IMR-90 (cell line): ENCODE measurements around the gene UNK. TPM values are rescaled to one million over a fixed set of nuclear protein-coding genes. Genes with fewer than 3 reads are reported as not detected.
A peak's percentile ranks its signal among the peaks of the same experiment; 100 is the strongest.

Experiments
- ATAC-seq: fragments of 200-7000 bp; cut with Tn5 transposase; 2 replicates; pipeline ENCODE4 v1.9.1; 2020; ENCODE audit warnings: low read depth, mild to moderate bottlenecking, moderate library complexity
- BruUV-seq: library from RNA; stranded (reverse); fragments of 400-500 nt; replicated peaks from 2 replicates; lab custom pipeline; 2021; lab: Mats Ljungman, UMichigan
- CTCF ChIA-PET: fragments of 300-600 bp; formaldehyde crosslinking; extraction: SDS; loops from one replicate; lab custom pipeline; 2021; ENCODE audit warnings: antibody characterized with exemption; lab: Yijun Ruan, JAX
- POLR2A ChIA-PET: fragments of 300-600 bp; sonication (Branson Sonifier 250); formaldehyde crosslinking; loops from one replicate; lab custom pipeline; 2022; ENCODE audit warnings: antibody characterized with exemption; ENCODE audit not compliant: unreplicated experiment; lab: Charles Lee
- DNase-seq: peaks from one replicate; pipeline ENCODE4 v3.0.0; 2013
- H2AFZ ChIP-seq: replicated peaks from 2 replicates; pipeline ENCODE3; 2013; ENCODE audit warnings: low read length, mild to moderate bottlenecking; ENCODE audit not compliant: poor library complexity
- H2AK5ac ChIP-seq: 2 replicates; pipeline ENCODE4 v1.6.1; 2013; ENCODE audit warnings: low read depth, low read length, inconsistent platforms
- H2AK9ac ChIP-seq: replicated peaks from 2 replicates; pipeline ENCODE3; 2013; ENCODE audit warnings: mild to moderate bottlenecking, low read depth, low read length, moderate library complexity; ENCODE audit not compliant: poor library complexity
- H2BK120ac ChIP-seq: 2 replicates; pipeline ENCODE4 v1.6.1; 2013; ENCODE audit warnings: low read depth, low read length, inconsistent platforms
- H2BK15ac ChIP-seq: 3 replicates; pipeline ENCODE4 v1.6.1; 2013; ENCODE audit warnings: low read depth, low read length, inconsistent platforms
- H2BK20ac ChIP-seq: 2 replicates; pipeline ENCODE4 v1.6.1; 2013; ENCODE audit warnings: low read depth, mild to moderate bottlenecking, inconsistent platforms, low read length, moderate library complexity
- H2BK5ac ChIP-seq: 2 replicates; pipeline ENCODE4 v1.6.1; 2013; ENCODE audit warnings: mild to moderate bottlenecking, low read depth, low read length, inconsistent platforms; ENCODE audit not compliant: poor library complexity, severe bottlenecking
- H3K14ac ChIP-seq: replicated peaks from 2 replicates; pipeline ENCODE4 v1.6.1; 2013; ENCODE audit warnings: low read depth, low read length, inconsistent platforms
- H3K18ac ChIP-seq: 2 replicates; pipeline ENCODE4 v1.6.1; 2013; ENCODE audit warnings: low read depth, low read length, control low read depth
- H3K23ac ChIP-seq: 2 replicates; pipeline ENCODE4 v1.6.1; 2013; ENCODE audit warnings: low read depth, low read length, inconsistent platforms
- H3K27ac ChIP-seq: 2 replicates; pipeline ENCODE4 v1.5.1; 2013; ENCODE audit warnings: mild to moderate bottlenecking, control low read depth, low read length; ENCODE audit not compliant: insufficient read depth
- H3K27me3 ChIP-seq: 2 replicates; pipeline ENCODE4 v1.6.1; 2013; ENCODE audit warnings: low read length; ENCODE audit not compliant: control insufficient read depth, insufficient read depth
- H3K36me3 ChIP-seq: 2 replicates; pipeline ENCODE4 v1.6.1; 2013; ENCODE audit warnings: low read length, mixed read lengths; ENCODE audit not compliant: control insufficient read depth, insufficient read depth
- H3K4ac ChIP-seq: 2 replicates; pipeline ENCODE4 v1.6.1; 2013; ENCODE audit warnings: low read depth, low read length, inconsistent platforms
- H3K4me1 ChIP-seq: 2 replicates; pipeline ENCODE4 v1.6.1; 2013; ENCODE audit warnings: low read length, mixed read lengths; ENCODE audit not compliant: control insufficient read depth, insufficient read depth
- H3K4me2 ChIP-seq: 2 replicates; pipeline ENCODE4 v1.6.1; 2013; ENCODE audit warnings: low read depth, mild to moderate bottlenecking, control low read depth, low read length, moderate library complexity
- H3K4me3 ChIP-seq: 2 replicates; pipeline ENCODE4 v1.5.1; 2013; ENCODE audit warnings: low read depth, mild to moderate bottlenecking, control low read depth, low read length, moderate library complexity; ENCODE audit not compliant: insufficient read depth
- H3K56ac ChIP-seq: 2 replicates; pipeline ENCODE4 v1.6.1; 2013; ENCODE audit warnings: low read length, inconsistent platforms; ENCODE audit not compliant: insufficient read depth; ENCODE audit errors: extremely low read depth
- H3K79me1 ChIP-seq, 2 experiments: 2 replicates each; pipeline ENCODE4 v1.6.1; 2013; ENCODE audit warnings: low read length in 2 of 2, inconsistent platforms in 1 of 2, low read depth in 1 of 2
- H3K9ac ChIP-seq: 2 replicates; pipeline ENCODE4 v1.6.1; 2013; ENCODE audit warnings: low read depth, low read length, control low read depth
- H3K9me1 ChIP-seq: 2 replicates; pipeline ENCODE4 v1.6.1; 2013; ENCODE audit warnings: low read length, inconsistent platforms; ENCODE audit not compliant: insufficient read depth
- H3K9me3 ChIP-seq: 2 replicates; pipeline ENCODE4 v1.6.1; 2013; ENCODE audit warnings: low read length; ENCODE audit not compliant: control insufficient read depth, insufficient read depth
- H4K20me1 ChIP-seq: 2 replicates; pipeline ENCODE4 v1.6.1; 2013; ENCODE audit warnings: low read length, inconsistent platforms; ENCODE audit not compliant: insufficient read depth
- H4K5ac ChIP-seq: 2 replicates; pipeline ENCODE4 v1.6.1; 2013; ENCODE audit warnings: mild to moderate bottlenecking, low read depth, low read length, control low read depth
- H4K8ac ChIP-seq, 2 experiments: 2 replicates each; pipeline ENCODE4 v1.6.1; 2013; ENCODE audit warnings: low read depth in 2 of 2, low read length in 2 of 2, control low read depth in 1 of 2, inconsistent platforms in 1 of 2
- H4K91ac ChIP-seq: 2 replicates; pipeline ENCODE4 v1.6.1; 2013; ENCODE audit warnings: low read depth, low read length, inconsistent platforms; ENCODE audit not compliant: insufficient read depth
- MAFK ChIP-seq: IDR thresholded peaks from 2 replicates; pipeline ENCODE4 v1.6.1; 2012; ENCODE audit warnings: low read depth, low read length, improper control_type of control experiment
- MXI1 ChIP-seq: IDR thresholded peaks from 2 replicates; pipeline ENCODE4 v1.6.1; 2012; ENCODE audit warnings: low read depth, mild to moderate bottlenecking, low read length, moderate library complexity, borderline replicate concordance
- POLR2A ChIP-seq: IDR thresholded peaks from 2 replicates; pipeline ENCODE4 v1.6.1; 2012; ENCODE audit warnings: mild to moderate bottlenecking, low read depth, low read length
- WGBS, 2 experiments: methylation state at CpG; one replicate each; pipeline versions ENCODE4 v1.1.5 to v1.1.7; 2013; ENCODE audit warnings: missing lambda C conversion rate in 2 of 2; ENCODE audit not compliant: insufficient read length in 1 of 2; ENCODE audit errors: extremely low coverage in 2 of 2; 5-methylcytosine and 5-hydroxymethylcytosine counted together
- dilution Hi-C: fragments of 300-500 bp; cut with HindIII; formaldehyde crosslinking; loops from one replicate; pipeline ENCODE4 v1.14.3; 2018; ENCODE audit warnings: low sequenced_read_pairs; ENCODE audit not compliant: unreplicated experiment
- in situ Hi-C: fragments of 300-500 bp; cut with MboI; formaldehyde crosslinking; loops from 3 replicates; pipeline ENCODE4 v1.14.3; 2019; ENCODE audit warnings: low sequenced_read_pairs, inconsistent platforms, mixed read lengths
- intact Hi-C: fragments of 100-400 bp; cut with micrococcal nuclease; formaldehyde crosslinking; loops from 2 replicates; pipeline ENCODE4 v1.10.0; 2022
- polyA plus RNA-seq, 3 experiments: library from polyadenylated mRNA; depleted of rRNA; stranded (reverse); fragments of >200 nt; gene quantifications; 2 replicates each; pipeline ENCODE4 v1.2.3, GENCODE V29; 2012; ENCODE audit warnings: low replicate concordance in 1 of 3
- total RNA-seq: library from RNA; depleted of rRNA; stranded (reverse); fragments of >200 nt; gene quantifications from 2 replicates; pipeline ENCODE4 v1.2.3, GENCODE V29; 2012

The UNK gene
- total and polyA plus RNA-seq, 2 of the 4 experiments (the other 2 are of a cell fraction): 15.4 to 17.3 TPM

DNA sequence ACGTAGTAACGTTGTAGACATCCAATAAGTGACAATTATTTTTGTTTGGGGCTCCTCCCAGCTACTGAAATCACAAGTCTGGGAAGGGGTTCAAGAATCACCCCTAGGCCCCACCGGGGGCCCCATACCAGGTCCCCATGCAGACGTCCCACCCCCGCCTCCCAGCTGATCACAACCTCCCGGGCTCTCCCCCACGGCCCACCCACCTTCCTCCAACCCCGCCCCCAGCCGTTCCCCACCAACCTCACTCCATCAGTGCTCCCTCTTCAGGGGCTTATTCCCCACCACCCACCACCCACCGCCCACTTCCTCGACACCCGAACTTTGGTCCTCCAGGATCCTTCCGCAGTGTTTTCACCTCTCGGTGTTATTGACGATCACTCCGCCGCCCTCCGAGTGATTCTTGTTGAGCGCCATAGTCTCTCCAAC lies 70.3 kb downstream of the UNK start:
- Histone ChIP-seq H2BK15ac (no peak overlapping the region; the same call in 2 of the 3 replicates), H3K4me3 (peak overlapping the region; percentile 55), H3K36me3 (peaks cover 13% of the 10 kb centered on the region), H3K56ac (no peak overlapping the region; the same call in 1 of the 2 replicates), H2BK20ac (no peak overlapping the region), H3K4ac (peak overlapping the region; percentile 61), H4K20me1 (peaks cover 5% of the 10 kb centered on the region; the same call in 1 of the 2 replicates), H3K27me3 (no peaks in the 10 kb centered on the region), H2AK9ac (no peak overlapping the region), H2BK120ac (no peak overlapping the region), H3K9me1 (peaks cover 7% of the 10 kb centered on the region), H3K9ac (peak overlapping the region; percentile 50), H4K8ac (peak overlapping the region in 1 of 2 experiments; percentile 67; a peak in 1 of 4 replicates), H3K79me1 (peaks cover 6 to 29% of the 10 kb centered on the region in 2 experiments; a peak in 3 of 4 replicates), H3K14ac (peak overlapping the region; percentile 54), H3K9me3 (no peaks in the 10 kb centered on the region), H3K23ac (no peak overlapping the region), H3K18ac (no peak overlapping the region), H2AK5ac (0 out of 2 replicates have a peak overlapping the region, but pooled peaks have one; percentile 16), H3K27ac (peak overlapping the region; percentile 58), H3K4me2 (peak overlapping the region; percentile 86), H2BK5ac (peak overlapping the region; percentile 48), H4K91ac (peak overlapping the region; percentile 46; the same call in 1 of the 2 replicates), H2AFZ (peak overlapping the region; percentile 94), H4K5ac (no peak overlapping the region), H3K4me1 (peaks cover 11% of the 10 kb centered on the region)
- ATAC-seq: no peak; the same call in 1 of the 2 replicates
- DNase-seq: no peak
- no TSS peak for BruUV-seq
- POLR2A ChIA-PET: interaction anchor here (0.5 to 1.5 kb wide), 8 partner anchors 10 to 333 kb away, joined by 3 to 12 read pairs (median 5); a partner anchor contains a TSS
- intact Hi-C loops (no loop called here), dilution Hi-C loops (no loop called here), in situ Hi-C loops (no loop called here)
- TF ChIP-seq MXI1: 0 out of 2 replicates have a peak, but pooled peaks have one; percentile 6
- TF ChIP-seq MAFK: no peak
- TF ChIP-seq POLR2A: peak; percentile 58; the same call in 1 of the 2 replicates
- CTCF ChIA-PET: interaction anchor here (0.7 to 2.1 kb wide), 7 partner anchors 21 to 159 kb away, joined by 3 to 9 read pairs (median 3); partner anchors contain the start of gene TRIM65
- 1% methylated on average over 9 of the region's 19 CpGs; no CpG with 5 or more reads in 1 of the 2 experiments for WGBS, 2 experiments
